ENCODE measurements around the gene SLC24A4. TPM values are rescaled to one million over a fixed set of nuclear protein-coding genes. Genes with fewer than 3 reads are reported as not detected.
A peak's percentile ranks its signal among the peaks of the same experiment; 100 is the strongest.

Gene SLC24A4
- total RNA-seq, 1 donor from 2014 or later: not detected

DNA sequence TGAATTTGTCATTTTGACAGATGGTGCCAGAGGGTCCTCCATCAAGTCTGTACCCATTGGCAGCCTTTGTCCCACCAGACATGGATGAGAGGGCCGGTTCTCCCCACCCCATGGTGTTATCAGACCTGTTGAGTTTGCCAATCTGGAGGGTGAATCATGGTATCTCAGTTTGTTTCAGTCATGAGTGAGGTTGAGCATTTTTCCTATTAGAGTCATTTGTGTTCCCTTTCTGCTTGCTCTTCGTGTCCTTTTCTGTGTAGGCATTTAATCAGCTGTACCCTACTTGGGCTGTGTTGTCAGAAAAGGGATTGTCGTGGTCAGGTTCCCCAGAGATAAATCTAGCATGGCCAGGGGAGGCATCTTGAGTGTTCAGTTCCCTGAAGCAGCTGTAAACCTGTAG lies 30.5 kb downstream of the SLC24A4 start:
- DNase-seq (ENCODE audit: low read depth) (peak; percentile 3), FAIRE-seq (no peak)
- no peaks in the 10 kb centered on the region for H3K36me3 ChIP-seq (ENCODE audit: control insufficient read depth, insufficient read depth, low read length)
- H3K4me3 ChIP-seq (ENCODE audit: low read depth, low read length): no peak overlapping the region
- TF ChIP-seq, protein P1, sequence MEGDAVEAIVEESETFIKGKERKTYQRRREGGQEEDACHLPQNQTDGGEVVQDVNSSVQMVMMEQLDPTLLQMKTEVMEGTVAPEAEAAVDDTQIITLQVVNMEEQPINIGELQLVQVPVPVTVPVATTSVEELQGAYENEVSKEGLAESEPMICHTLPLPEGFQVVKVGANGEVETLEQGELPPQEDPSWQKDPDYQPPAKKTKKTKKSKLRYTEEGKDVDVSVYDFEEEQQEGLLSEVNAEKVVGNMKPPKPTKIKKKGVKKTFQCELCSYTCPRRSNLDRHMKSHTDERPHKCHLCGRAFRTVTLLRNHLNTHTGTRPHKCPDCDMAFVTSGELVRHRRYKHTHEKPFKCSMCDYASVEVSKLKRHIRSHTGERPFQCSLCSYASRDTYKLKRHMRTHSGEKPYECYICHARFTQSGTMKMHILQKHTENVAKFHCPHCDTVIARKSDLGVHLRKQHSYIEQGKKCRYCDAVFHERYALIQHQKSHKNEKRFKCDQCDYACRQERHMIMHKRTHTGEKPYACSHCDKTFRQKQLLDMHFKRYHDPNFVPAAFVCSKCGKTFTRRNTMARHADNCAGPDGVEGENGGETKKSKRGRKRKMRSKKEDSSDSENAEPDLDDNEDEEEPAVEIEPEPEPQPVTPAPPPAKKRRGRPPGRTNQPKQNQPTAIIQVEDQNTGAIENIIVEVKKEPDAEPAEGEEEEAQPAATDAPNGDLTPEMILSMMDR (IDR thresholded peaks at IDR 0.05; ENCODE audit: insufficient read depth, low read length, severe bottlenecking): no peak
- H3K27me3 ChIP-seq (ENCODE audit: control insufficient read depth, insufficient read depth, low read length): peaks cover 3% of the 10 kb centered on the region

DNA sequence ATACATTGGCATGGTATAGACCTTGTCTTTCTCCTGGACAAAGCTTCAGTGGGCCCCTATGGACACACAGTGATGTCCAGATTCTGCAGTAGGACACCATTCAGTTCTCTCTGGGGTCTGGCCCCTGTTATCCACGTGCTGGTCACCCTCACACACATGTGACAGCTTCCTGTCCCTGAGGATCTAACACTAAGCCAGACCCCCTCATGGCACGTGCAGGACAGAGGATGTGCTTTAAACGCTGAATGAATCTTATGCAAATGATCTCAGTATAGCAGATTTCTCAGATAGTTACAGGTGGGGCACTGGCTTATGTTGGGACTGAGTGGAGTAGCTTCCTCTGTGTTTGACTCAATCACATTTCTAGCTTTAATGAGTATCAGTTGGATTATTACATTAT lies 33.7 kb downstream of the SLC24A4 start:
- H3K36me3 ChIP-seq (ENCODE audit: control insufficient read depth, insufficient read depth, low read length): no peaks in the 10 kb centered on the region
- no peak for FAIRE-seq
- H3K27me3 ChIP-seq (ENCODE audit: control insufficient read depth, insufficient read depth, low read length): no peaks in the 10 kb centered on the region
- DNase-seq (ENCODE audit: low read depth): no peak
- TF ChIP-seq, protein P1 (IDR thresholded peaks at IDR 0.05; ENCODE audit: insufficient read depth, low read length, severe bottlenecking): no peak
- no peak overlapping the region for H3K4me3 ChIP-seq (ENCODE audit: low read depth, low read length)

DNA sequence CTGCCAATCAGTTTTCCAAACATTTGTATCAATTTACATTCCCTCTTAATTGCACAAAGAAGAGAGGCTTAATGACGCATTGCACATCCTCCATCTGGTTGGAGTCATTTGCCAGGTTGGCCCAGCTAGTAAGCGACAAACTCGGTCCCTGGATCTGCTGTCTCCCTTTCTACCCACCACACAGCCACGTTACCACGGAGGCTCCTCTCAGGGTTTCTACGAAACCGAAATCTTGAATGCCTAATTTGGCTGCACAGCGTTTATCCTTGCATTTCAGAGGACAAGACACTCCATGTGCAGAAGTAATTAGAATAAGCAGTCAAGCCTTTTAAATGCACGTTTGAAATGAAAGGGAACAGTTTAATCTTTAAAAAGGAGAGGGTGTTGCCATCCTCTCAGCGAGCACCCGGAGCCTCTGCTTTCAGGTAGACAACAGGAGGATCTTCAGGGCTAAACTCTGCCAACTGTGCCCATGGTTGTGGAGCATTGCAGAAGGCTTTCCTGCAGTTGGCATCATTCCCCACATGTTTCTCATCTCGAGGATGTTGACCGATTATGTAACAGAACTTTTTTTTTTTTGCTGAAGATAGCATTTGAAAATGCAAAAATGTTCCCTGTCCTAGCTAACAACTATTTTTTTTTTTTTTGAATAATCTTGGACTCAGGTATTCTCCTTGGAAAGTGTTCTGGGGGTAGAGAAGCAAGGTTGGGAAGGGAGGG lies 37.8 kb downstream of the SLC24A4 start:
- H3K36me3 ChIP-seq (ENCODE audit: control insufficient read depth, insufficient read depth, low read length): no peaks in the 10 kb centered on the region
- no peak for FAIRE-seq
- peaks cover 3% of the 10 kb centered on the region for H3K27me3 ChIP-seq (ENCODE audit: control insufficient read depth, insufficient read depth, low read length)
- TF ChIP-seq, protein P1 (IDR thresholded peaks at IDR 0.05; ENCODE audit: insufficient read depth, low read length, severe bottlenecking): no peak
- no peak overlapping the region for H3K4me3 ChIP-seq (ENCODE audit: low read depth, low read length)
- DNase-seq (ENCODE audit: low read depth): no peak

DNA sequence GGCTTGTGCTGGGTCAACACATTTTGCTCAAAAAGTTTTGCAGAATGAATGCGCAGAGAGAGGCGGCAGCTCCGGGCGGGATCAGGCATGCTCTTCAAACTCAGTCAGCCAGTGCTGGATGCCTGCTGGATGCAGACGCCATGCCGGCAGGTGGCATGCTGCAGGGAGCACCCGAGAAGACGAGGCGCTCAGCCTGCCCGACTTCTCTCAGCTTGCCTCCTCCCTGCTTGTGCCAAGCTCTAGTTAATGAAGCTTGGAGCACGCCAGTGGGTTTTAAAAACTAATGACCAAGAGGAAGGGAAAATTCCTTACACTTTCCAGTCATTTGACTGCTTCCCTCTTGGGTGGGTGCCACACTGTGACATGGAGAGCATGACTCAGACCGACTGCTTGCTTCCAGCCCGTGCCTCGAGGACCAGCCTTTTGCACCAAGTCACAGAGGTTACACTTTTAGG lies 39.8 kb downstream of the SLC24A4 start:
- TF ChIP-seq, protein P1 (IDR thresholded peaks at IDR 0.05; ENCODE audit: insufficient read depth, low read length, severe bottlenecking): no peak
- Histone ChIP-seq H3K36me3 (ENCODE audit: control insufficient read depth, insufficient read depth, low read length) (no peaks in the 10 kb centered on the region), H3K27me3 (ENCODE audit: control insufficient read depth, insufficient read depth, low read length) (peaks cover 3% of the 10 kb centered on the region), H3K4me3 (ENCODE audit: low read depth, low read length) (no peak overlapping the region)
- FAIRE-seq (no peak), DNase-seq (ENCODE audit: low read depth) (no peak)

DNA sequence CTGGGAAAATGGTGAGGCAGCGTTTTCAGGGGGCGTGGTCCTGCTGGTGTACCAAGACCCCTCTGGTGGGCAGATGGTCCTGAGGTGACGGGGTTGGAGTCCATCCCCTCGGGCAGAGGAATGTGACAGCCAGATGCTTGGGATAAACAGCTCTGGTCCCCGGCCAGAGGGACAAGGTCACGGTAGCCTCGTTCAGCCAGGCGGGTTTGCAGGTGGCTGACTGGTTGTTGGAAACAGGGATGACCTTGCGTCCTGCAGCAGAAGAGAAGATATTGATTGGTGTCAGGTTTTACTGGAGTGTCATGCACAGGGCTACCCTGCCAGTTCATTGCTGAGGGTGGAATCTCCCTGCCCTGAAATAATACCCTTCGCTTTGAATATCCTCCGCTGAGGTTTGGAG lies 43.3 kb downstream of the SLC24A4 start:
- no peak for DNase-seq (ENCODE audit: low read depth)
- Histone ChIP-seq H3K4me3 (ENCODE audit: low read depth, low read length) (no peak overlapping the region), H3K27me3 (ENCODE audit: control insufficient read depth, insufficient read depth, low read length) (peaks cover 3% of the 10 kb centered on the region), H3K36me3 (ENCODE audit: control insufficient read depth, insufficient read depth, low read length) (no peaks in the 10 kb centered on the region)
- FAIRE-seq: no peak
- TF ChIP-seq, protein P1 (IDR thresholded peaks at IDR 0.05; ENCODE audit: insufficient read depth, low read length, severe bottlenecking): no peak

DNA sequence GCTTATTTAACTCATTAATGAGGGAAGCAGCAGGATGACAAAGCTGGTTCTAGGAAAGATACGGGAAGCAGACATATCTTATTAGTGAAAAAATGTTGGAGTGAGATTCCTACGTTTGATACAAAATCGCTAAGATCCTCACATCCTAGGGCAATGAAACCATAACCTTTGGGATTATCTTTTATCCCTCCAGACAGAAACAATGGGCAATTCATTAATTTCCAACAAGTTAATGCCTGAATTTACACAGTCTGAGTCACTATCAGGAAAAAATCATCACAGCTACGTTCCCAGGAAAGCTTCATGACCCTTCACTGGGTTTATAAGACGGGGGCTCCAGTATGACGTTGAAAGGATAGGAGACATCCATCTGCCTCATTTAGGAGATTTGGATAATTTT lies 45.0 kb downstream of the SLC24A4 start:
- TF ChIP-seq, protein P1 (IDR thresholded peaks at IDR 0.05; ENCODE audit: insufficient read depth, low read length, severe bottlenecking): no peak
- FAIRE-seq (no peak), DNase-seq (ENCODE audit: low read depth) (peak; percentile 4)
- peaks cover 5% of the 10 kb centered on the region for H3K27me3 ChIP-seq (ENCODE audit: control insufficient read depth, insufficient read depth, low read length)
- no peak overlapping the region for H3K4me3 ChIP-seq (ENCODE audit: low read depth, low read length)
- H3K36me3 ChIP-seq (ENCODE audit: control insufficient read depth, insufficient read depth, low read length): no peaks in the 10 kb centered on the region

All from bronchial epithelial cell (primary cell).